COR-L47 (cell line): ENCODE measurements around the gene GLTP.
"Not testable (repeated sequence)": the region's sequence is repeated elsewhere in the genome, so short reads cannot be mapped to it uniquely, and the experiment has no call there.

ENCODE experiments used
- DNase-seq: peaks from one replicate; lab custom pipeline; 2025; lab: John Stamatoyannopoulos, UW

Gene GLTP

DNA sequence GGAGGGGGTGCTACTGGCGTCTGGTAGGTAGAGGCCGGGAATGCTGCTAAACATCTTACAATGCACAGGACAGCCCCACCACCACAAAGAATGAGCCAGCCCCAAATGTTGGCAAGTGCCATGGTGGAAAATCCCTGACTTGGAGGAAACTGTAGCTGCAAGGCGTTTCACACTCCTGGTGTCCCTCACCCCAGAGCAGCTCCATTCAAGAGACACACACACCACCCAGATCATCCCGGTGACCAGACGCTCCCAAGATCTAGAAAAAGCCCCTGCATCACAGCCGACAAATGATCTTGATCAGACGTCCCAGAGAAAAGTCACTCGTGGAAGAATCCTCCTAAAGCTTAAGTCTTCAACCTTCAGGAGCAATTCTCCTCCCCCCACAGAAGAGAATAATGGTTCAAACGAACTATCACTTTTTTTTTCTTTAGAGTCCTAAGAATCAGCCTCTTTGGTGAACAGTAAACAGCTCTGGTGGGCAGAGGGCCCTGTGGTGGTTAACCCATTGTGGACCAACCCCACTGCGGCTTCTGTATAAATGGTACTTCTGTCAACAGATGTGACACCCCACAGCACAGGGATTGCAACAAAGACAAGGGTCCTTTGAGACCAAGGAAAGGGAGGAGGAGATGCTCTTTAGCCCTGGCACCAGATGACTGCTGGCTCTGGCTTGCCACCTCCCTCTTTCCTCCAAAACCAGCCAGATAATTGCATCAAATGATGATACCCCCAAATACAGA lies 2.7 kb downstream of the GLTP start:
- DNase-seq = no peak

DNA sequence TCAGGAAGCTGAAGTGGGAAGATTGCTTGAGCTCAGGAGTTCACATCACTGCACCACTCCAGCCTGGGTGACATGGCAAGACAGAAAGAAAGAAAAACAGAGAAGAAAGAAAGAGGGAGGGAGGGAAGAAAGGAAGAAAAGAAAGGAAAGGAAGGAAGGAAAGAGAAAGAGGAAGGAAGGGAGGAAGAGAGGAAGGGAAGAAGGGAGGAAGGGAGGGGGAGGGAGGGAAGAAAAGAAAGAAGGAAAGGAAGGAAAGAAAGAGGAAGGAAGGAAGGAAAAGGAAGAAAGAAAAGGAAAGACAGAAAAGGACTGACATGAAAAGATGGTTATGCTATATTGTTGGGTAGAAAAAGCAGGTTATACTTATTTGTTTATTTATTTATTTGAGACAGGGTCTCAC lies 3.9 kb downstream of the GLTP start:
- DNase-seq = no peak

DNA sequence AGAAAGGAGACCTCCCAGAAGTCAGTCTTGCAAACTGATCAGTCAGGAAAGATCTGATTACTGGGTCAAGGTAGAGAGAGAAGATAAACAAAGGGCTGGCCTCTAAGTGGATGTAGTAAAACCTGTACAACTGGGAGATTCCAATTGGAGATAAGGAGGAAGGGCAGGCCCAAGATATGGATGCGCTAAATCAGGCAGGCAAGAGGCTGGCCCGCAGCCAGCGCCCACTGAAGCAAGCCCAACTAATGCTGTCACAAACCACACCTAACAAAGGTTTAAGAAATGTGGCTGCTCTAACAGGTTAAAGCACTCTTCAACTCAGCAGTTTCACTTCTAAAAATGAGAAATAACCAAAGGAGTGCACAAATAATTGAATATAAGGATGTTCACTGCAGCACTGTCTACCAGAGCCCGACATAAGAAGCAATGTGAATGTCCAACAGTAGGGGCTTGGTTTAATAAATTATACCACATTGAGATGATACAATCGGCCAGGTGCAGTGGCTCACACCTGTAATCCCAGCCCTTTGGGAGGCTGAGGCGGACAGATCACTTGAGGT lies 4.7 kb downstream of the GLTP start:
- DNase-seq = no peak

DNA sequence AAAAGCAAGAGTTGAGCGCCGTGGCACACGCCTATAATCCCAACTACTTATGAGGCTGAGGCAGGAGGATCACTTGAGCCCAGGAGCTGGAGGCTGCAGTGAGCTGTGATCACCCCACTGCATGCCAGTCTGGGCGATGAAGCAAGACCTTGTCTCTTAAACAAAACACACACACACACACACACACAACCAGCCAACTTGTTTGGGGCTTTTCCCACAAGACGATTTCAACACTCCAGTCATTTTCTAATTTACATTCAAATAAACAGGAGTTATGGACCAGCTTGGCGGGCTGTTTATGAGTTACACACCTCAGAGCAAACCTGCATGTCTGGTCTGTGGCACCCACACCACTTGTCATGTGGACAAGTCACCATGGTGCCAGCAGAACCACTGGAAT lies 6.7 kb downstream of the GLTP start:
- no peak for DNase-seq

DNA sequence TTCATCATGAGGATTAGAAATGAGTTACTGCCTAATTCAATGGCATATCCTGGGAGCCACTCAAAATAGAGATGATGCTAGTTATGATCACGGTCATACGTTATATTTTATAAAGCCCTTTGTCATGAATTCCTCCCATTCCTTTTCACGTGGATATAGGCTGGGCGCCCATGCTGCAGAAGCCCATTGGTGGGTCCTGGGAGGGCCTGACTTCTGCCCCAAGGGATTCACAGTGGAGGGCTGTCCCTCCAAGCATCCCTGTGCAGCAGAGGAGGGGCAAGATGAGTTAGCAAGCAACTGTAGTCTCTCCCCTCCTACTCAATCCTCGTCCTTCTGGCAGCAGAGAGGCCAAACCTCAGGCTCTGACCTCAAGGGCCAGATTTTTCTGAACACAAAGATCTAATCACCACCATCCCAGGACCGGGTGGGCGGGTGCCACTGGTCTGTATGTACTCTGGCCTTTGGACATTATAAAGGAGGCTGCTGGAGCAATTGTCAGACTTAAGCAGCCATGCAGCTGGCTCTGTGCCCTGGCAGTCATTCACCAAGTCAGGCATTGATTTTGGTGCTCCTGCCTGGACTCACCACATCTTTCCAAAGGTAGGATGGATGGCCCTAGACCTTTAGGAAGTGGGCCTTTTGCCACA lies 8.6 kb downstream of the GLTP start:
- DNase-seq = no peak

DNA sequence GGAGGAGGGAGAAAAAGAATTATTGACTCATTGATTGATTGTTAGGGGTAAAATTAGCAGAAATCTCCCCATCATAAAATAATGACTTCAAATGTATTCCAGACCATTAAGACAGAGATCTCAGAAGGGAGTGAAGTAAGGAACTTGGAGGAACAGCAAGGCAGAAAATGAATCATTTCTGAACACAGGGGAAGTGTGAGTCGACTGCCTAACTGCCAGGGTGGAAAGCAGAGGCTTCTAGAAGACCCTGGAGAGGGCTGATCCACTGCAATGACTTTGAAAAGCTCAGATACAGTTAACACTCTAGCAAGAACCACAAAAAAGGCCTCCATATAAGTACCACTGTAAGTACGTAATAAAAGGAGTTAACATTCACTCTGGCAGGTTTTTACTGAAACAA lies 9.7 kb downstream of the GLTP start:
- no peak for DNase-seq

DNA sequence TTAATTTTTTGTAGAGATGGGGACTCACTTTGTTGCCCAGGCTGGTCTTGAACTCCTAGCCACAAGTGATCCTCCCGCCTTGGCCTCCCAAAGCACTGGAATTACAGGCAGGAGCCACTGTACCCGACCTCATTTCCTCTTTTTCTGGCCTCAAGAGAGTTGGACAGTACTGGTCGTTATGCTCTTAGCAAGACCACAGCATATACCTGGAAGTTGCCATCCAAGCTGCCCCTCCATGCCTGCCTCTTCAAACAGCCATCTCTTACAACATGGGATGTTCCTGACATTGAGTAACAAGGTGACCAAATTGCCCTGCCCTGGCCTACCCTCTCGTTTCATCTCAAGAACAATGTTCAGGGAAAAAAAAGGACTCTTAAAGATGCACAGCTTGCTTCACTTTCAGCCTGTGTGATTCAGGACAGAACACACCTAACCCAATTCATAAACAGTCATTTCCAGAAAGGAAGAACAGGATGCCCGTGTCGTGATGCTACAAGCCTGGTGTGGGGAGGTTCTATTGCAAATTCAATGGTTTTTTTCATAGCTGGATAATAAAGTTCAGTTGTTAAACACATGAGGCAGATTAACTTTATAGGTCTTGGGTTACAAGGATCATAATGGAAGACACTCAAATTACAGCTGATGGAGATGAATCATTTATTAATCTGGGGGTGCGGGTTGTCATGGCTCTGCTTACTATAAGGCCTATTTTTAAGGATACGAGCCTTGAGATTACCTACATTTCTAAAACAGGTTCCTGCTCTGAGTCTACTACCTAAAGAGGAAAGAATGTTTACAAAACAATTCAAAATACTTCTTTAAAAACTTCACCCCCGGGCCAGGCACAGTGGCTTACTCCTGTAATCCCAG lies 11.9 kb downstream of the GLTP start:
- DNase-seq = no peak

DNA sequence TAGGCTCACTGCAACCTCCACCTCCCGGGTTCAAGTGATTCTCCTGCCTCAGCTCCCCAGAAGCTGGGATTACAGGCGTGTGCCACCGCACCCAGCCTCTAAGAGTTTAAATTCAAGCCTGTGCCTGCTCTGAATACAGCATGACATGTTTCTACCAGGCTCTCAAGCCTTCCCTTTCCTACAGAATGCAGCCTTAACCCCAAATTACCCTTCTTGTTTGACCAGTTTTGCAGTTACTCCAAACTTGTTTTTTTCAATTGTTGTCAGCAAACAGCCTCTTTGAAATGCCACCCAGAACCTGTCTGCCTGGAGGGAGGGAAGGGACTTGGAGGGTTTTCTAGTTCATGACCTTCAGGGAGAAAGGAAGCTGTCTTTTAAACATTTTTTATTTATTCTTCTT lies 15.4 kb downstream of the GLTP start:
- no peak for DNase-seq

DNA sequence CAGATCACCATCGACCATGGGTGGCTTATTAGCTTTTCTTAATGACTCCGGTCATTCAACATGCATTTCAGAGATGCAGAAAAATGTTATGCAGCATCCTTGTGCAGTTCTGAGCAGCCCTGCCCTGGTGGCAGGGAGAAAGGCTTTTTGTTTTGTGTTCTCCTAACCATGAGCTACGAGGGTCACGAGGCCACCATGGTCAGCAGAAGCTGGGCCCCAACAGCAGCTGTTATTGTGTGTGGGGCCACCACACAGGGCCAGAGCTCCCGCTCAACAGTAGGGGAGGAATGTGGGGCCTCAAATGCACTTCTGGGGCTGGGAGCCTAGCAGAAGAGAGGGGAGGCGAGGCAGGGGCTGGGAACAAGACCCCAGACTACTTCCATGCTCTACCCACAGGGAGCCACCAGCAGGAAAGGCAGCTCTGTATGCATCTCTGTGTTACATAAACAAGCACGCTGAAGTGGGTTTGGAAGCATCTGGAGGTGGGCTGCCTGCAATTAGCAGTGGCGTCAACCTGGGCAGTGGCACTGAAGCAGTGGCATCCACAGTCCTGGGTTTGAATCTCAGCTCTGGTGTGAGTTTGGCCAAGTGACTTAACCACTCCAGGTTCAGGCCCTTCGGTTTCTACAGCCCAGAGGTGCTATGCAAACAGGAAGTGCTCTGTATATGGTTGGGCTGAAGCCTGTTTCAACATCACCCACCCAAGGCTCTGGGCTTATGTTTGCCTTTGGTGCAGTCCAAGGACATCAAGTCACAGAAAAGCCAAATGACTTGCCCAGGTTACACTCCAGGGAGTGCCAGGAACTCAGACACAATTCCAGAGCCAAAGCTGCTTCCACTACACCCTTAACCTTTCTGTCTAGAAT lies 16.3 kb downstream of the GLTP start:
- no peak for DNase-seq

DNA sequence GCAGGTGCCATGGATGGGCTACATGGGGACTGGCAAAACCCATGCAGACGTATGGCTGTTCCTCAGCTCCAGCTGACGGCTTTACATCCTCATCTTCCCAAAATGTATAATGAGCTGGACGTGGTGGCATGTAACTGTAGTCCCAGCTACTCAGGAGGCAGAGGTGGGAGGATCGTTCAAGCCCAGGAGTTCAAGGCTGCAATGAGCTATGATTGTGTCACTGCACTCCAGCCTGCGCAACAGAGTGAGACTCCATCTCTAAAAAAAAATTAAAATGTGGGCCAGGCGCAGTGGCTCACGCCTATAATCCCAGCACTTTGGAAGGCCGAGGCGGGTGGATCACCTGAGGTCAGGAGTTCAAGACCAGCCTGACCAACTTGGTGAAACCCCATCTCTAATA lies 17.9 kb downstream of the GLTP start:
- DNase-seq = not testable (repeated sequence)

DNA sequence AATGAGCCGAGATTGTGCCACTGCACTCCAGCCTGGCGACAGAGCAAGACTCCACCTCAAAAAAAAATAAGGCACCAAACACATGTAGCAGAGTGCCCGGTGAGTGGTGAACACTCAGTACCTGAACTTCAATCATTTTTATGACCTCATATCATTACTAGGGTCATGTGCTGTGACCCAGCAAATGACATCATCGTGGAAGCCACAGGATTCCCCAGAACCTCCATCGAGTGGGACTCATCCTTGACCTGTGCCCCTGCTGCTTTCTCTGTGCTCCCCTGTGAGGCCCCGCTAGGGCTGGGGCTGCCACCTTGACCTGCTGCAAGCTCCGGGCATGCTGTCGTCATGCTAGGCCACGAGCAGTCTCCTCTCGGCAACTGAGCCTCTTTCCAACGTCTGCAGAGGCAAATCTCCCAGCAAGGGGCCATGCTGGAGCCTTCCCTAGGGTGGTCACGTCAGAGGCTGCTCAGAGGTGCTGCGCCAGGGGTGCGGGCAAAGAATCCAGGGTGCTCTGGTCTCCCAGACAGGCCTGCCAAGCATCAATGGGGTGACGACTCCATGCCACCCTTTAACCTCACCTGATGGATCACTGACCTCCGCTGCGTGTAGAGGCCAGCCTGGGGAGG lies 18.5 kb downstream of the GLTP start:
- no peak for DNase-seq

DNA sequence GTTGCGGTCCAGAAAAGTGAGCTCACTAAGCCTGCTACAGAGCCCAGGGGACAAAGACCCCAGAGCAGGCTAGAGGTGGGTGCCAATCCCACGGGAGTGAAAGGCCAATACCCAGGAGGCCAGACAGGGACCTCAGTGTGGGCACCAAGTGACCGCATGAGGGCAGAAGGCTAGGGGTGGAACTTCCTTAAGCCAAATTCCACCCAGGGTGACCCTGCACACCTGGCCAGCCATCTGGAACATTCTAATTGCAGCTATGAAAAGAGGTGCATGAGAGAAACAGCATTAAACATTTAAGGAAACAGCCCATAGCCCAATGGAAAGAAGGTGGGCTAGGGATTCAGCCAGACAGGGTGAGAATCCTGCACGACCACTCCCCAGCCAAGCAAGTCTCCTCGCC lies 19.4 kb downstream of the GLTP start:
- DNase-seq = no peak

DNA sequence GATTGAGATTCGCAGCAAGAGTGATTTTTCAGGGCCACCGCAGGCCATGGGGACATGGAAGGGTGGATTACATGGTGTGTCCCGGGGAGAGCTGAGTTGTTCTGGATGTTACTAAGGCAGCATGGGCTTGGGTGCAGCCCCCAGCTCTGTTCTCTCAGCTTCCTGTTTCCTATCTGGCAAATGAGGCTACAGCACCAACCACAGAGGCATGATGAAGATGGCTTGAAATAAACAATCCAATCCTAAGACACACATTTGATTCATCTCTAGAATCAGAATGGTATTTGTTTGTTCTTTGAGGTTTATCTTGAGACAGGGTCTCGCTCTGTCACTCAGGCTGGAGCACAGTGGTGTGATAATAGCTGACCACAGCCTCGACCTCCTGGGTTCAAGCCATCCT lies 21.6 kb downstream of the GLTP start:
- no peak for DNase-seq

DNA sequence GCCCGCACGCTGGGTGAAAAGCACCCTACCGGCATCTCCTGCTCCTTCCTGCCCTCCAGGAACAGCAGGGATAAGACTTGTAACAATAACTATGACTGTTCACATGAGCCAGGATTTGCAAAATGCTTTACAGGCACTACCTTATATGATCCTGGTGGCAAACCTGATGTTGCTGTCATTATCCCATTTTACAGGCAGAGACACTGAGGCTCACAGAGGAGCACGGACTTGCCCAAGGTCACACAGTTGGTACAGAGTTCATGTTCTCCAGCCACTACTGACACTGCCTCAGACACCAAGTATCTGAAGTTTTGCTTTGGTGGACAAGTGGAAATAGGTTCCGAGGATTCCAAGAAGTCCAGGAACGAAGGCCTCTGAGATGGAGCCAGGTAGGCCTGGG lies 22.6 kb downstream of the GLTP start:
- DNase-seq = no peak

DNA sequence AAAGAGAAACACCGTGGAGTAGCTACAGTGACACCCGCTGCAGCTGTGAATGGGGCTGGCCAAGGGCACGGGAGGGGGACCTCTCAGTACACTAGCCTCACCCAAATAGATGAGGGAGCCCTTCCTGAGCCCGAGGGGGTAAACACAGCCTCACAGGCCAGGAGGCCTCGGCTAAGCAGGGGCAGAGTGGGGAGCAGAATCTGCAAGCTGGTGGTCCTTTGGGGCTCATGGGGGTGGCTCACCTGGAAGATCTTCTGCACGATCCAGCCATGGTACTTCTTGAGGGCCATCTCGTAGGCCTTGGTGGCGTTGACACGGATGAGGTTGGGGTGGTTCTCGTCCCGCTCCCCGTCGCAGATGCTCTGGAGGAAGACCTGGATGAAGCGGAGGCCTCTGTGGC lies 25.0 kb downstream of the GLTP start:
- no peak for DNase-seq

DNA sequence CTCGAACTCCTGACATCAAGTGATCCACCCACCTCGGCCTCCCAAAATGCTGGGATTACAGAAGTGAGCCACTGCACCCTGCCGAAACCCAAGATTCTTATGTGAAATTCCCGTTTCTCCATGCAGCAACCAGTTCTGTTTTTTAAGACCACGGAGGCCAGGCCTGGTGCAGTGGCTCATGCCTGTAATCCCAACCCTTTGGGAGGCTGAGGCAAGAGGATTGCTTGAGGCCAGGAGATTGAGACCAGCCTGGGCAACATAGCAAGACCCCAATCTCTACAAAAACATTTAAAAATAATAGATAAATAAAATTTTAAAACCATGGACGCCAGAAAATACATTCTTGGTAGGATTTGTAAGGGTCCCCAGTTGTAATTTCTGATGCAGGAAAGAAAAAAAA lies 29.8 kb downstream of the GLTP start:
- DNase-seq = not testable (repeated sequence)

DNA sequence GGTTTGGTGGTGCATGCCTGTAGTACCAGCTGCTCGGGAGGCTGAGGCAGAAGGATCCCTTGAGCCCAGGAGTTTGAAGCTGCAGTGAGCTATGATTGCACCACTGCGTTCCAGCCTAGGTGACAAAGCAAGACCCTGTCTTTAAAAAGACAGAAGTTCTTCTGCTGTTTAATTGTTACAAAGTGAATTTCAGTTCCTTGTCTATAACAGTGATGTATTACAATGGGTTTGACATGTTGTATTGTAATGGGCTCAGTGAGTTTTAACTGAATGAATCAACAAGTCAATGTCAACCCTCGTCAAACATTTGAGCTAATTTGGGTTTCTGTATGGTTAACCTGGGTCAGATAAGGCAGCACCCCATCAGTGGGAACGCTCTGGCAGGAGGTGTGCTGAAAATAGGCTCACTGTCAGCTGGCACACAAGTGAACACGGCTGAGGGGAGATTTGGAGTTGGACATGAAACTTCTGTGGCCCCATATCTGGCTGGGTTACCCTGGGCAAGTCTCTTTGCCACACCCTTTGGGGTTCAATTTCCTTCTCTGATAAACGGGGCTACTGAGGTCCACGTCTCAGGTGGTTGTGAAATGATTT lies 33.1 kb downstream of the GLTP start:
- no peak for DNase-seq

DNA sequence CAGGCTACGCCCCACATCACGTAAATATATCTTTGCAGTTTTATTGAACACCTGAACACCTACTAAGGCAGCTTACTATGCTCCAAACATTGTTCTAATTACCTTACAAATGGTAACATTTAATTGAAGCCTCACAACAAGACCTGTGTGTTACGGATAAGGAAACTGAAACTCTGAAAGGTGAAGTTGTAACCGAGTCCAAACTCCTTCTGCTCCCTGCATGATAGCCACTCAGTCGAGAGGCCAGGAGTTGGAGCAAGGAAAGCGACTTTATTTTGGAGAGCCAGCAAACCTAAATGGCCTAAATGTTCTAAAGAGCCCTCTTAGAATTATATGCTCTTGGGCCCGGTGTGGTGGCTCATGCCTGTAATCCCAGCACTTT lies 34.5 kb downstream of the GLTP start:
- no peak for DNase-seq

DNA sequence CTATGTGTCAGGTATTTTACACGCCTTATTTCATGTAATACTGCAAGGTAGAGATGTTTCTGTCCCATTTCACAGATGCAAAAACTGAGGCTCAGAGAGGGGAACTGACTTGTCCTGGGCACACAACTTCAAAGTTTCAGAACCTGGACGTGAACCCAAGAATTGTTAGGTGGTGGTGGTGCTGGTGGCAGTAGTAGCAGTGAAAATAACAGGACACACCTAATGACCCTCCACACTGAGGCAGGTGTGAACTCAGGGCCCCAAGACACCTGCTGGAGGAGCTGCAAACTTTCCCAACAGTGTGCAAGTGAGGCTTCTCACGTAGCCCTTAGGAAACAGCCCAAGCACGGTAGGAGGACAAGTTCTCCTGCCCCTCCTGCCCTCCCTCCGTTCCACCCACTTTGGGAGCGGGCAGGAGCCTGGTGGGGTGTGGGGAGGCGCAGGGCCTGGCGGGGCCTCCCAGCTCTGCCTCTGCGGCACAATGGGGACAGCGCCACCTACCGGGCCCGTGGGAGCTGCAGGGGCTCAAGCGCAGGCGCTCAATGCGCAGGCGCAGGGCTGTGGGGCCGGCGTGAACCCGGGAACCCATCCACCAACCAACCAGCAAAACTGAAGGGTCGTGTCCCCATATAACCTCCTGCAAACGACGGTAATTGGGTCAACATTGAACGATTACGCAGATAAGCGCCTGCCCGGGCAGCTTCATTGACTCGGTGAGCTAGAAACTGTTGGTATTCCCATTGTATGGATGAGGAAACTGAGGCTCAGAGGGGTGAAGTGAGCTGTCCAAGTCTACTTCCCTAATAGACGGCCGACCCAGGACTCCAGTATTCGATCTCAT lies 35.1 kb downstream of the GLTP start:
- DNase-seq = peak; percentile 76

DNA sequence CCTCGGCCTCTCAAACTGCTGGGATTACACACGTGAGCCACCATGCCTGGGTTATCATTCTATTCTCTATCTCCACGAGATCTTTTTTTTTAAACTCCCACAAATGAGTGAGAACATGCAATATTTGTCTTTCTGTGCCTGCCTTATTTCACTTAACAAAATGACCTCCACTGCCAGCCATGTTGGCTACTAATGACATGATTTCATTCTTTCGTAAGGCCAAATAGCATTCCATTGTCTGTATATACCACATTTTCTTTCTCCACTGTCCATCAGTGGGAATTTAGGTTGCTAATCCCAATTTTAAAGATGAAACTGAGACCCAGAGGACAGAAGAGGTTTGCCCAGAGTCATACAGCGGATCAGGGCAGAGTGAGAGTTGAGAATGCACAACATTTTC lies 36.2 kb downstream of the GLTP start:
- DNase-seq = no peak
